HL-60 (cell line): ENCODE measurements around the gene MILR1.
"Not testable (repeated sequence)": the region's sequence is repeated elsewhere in the genome, so short reads cannot be mapped to it uniquely, and the experiment has no call there.

Source experiments
- DNase-seq, 2 experiments: peaks; one replicate each; pipeline ENCODE4 v3.0.0-alpha.2; 2010 to 2020; ENCODE audit warnings: low read depth in 1 of 2, low spot score in 1 of 2
- H3K27ac ChIP-seq: fragments of 250-450 bp; sonication (Bioruptor Pico); replicated peaks from 2 replicates; pipeline ENCODE4 v1.5.1; 2020; ENCODE audit warnings: mild to moderate bottlenecking, moderate library complexity
- H3K27me3 ChIP-seq: fragments of 250-450 bp; sonication (Bioruptor Pico); 2 replicates; pipeline ENCODE4 v1.5.1; 2021; ENCODE audit warnings: mild to moderate bottlenecking, moderate library complexity; ENCODE audit not compliant: insufficient read depth, poor library complexity, severe bottlenecking
- H3K4me3 ChIP-seq: replicated peaks from 2 replicates; pipeline ENCODE4 v1.5.1; 2011; ENCODE audit warnings: mild to moderate bottlenecking, control low read depth, low read length; ENCODE audit not compliant: insufficient read depth
- CTCF ChIP-seq: IDR thresholded peaks from one replicate; pipeline ENCODE4 v1.5.1; 2011; ENCODE audit warnings: low read length, control low read depth, inconsistent platforms; ENCODE audit not compliant: insufficient read depth
- GABPA ChIP-seq: IDR thresholded peaks from 2 replicates; pipeline ENCODE4 v1.6.1; 2012; ENCODE audit warnings: low read depth
- POLR2AphosphoS5 ChIP-seq: IDR thresholded peaks from 2 replicates; pipeline ENCODE4 v1.6.1; 2012; ENCODE audit warnings: low read depth
- REST ChIP-seq: IDR thresholded peaks from 2 replicates; pipeline ENCODE4 v1.6.1; 2012; ENCODE audit warnings: low read depth; ENCODE audit not compliant: insufficient replicate concordance
- SPI1 ChIP-seq: IDR thresholded peaks from 2 replicates; pipeline ENCODE4 v1.6.1; 2012; ENCODE audit warnings: low read depth, mild to moderate bottlenecking, borderline replicate concordance

Gene MILR1

GRCh38 chr17:64458756-64459155 lies 9.8 kb downstream of the MILR1 start:
- no peak overlapping the region for H3K27ac ChIP-seq
- H3K27me3 ChIP-seq = no peaks in the 10 kb centered on the region
- no peak for TF ChIP-seq SPI1
- DNase-seq = no peak
- H3K4me3 ChIP-seq = no peak overlapping the region

- TF ChIP-seq CTCF = no peak
- no peak for TF ChIP-seq REST
- no peak for TF ChIP-seq POLR2AphosphoS5
- no peak for TF ChIP-seq SPI1
- TF ChIP-seq GABPA = no peak
- Histone ChIP-seq H3K27ac (no peak overlapping the region), H3K4me3 (no peak overlapping the region), H3K27me3 (no peaks in the 10 kb centered on the region)
- no peak for DNase-seq
Measured at GRCh38 chr17:64459284-64459747, 10.4 kb downstream of the MILR1 start.

GRCh38 chr17:64459818-64460217 lies 10.9 kb downstream of the MILR1 start:
- DNase-seq, H3K27ac ChIP-seq, H3K27me3 ChIP-seq, H3K4me3 ChIP-seq: not testable (repeated sequence)

- no peak for TF ChIP-seq SPI1
- no peak for TF ChIP-seq GABPA
- TF ChIP-seq POLR2AphosphoS5 = no peak
- TF ChIP-seq CTCF = no peak
- TF ChIP-seq REST = no peak
- no peaks in the 10 kb centered on the region for H3K27me3 ChIP-seq
- H3K4me3 ChIP-seq = no peak overlapping the region
- H3K27ac ChIP-seq = no peak overlapping the region
- DNase-seq = no peak
Measured at GRCh38 chr17:64460955-64461354, 12.0 kb downstream of the MILR1 start.

GRCh38 chr17:64461788-64462187 lies 12.9 kb downstream of the MILR1 start:
- Histone ChIP-seq H3K4me3 (no peak overlapping the region), H3K27me3 (no peaks in the 10 kb centered on the region), H3K27ac (no peak overlapping the region)
- TF ChIP-seq POLR2AphosphoS5 (no peak), CTCF (no peak), GABPA (no peak), SPI1 (no peak), REST (no peak)
- no peak for DNase-seq
